GM18498 (cell line): ENCODE measurements around the gene NPEPL1.
"Not testable (repeated sequence)": the region's sequence is repeated elsewhere in the genome, so short reads cannot be mapped to it uniquely, and the experiment has no call there.

Experiments
- ATAC-seq: cut with Tn5 transposase; IDR thresholded peaks from one replicate; pipeline ENCODE4 v1.9.1; 2021; ENCODE audit warnings: mild to moderate bottlenecking, moderate library complexity; ENCODE audit not compliant: unreplicated experiment

NPEPL1 gene

DNA sequence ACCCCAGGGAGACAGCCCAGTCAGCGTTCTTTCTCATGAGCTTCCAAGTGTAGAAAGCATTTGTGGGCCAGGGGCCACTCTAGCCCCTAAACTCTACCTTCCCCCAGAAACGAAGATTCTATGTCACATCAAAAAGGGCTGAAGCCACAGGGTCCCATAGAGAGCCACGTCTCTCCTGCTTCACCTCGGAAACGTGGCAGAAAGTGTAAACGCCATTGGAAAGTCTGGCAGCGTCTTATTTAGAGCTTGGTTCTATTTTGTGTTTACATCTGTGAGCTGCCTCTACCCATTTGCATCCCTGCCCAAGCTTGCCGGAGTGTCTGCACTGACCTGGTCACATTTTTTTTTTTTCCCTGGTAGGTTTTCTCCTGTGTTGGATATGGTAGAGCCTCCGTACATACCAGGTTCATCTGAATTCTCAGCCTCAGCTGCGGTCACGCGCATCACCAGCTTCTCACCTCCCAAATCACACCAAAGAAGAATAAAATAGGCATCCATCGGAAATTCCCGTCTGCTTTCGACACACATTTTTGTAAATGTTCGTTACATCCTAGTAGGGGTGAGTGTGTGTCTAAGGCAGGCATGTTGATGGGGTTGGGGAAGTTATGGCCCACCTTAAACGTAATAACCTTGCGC is 62.6 kb downstream of the NPEPL1 start:
- no peak for ATAC-seq

DNA sequence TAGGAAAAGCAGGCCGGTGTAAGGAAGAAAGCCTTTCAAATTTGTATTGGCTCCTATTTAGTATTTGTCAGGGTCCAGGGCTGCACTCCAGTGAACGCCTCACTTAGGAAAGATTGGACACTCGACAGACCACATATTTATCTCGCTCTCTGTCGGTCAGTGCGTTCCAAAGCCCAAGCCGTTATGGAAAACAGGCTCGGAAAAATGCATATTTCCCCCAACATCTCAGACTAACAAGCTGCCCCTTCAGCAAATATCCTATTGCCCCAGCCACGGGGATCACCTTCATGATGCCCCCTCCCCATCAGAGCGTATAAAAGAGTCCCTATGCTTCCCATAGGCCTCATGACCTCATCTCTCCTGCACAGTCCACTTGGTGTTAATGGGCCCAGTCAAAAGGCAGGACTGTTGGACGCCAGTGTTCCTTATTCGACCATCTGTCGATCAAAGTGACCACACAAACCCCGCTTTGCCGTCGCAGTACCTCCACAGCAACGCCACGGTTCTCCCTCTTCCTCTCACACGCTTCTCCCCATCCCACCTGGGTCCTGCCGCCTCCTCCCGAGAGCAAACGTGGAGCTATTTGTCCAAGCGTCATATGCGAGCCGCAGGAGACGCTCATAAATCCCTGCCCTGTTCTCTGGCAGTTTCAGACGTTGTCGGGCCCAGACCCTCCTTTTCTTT is 63.3 kb downstream of the NPEPL1 start:
- ATAC-seq, result no peak

DNA sequence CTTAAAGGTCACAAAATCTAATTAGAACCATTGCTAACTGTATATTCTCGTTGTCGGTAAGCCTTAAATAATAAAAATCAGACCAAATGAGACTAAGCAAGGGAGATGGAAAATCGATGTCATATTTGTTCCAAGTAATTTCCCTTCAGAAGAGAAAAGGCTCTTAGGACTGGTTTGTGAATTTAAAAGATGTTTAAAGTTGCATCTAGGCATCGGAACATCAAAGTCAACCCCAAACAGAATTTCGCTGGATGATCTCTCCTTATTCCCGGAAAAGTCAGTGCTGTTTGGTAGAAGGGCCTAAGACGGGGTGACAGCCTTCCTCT is 63.8 kb downstream of the NPEPL1 start:
- no peak for ATAC-seq

DNA sequence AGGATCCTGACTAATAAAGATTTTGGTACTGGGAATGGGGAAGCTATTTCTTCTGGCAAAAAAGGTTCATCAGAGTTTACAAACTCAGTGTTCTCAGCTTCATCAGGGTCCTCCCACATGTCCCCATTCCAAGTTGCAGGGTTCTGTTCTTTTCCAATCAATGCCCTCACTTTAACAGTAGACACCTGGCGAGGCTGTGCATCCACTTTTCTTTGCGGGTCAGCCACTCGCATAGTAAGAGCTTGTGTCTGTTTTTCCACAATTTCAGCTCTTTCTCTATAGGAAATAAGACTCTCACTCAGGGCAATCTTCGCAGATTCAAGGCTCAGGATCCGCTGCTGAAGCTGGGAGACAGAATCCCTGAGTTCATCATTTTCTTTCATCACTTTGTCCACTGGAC is 65.0 kb downstream of the NPEPL1 start:
- not testable (repeated sequence) for ATAC-seq

GRCh38 chr20:58759947-58760346 is 67.3 kb downstream of the NPEPL1 start:
- ATAC-seq, result no peak

DNA sequence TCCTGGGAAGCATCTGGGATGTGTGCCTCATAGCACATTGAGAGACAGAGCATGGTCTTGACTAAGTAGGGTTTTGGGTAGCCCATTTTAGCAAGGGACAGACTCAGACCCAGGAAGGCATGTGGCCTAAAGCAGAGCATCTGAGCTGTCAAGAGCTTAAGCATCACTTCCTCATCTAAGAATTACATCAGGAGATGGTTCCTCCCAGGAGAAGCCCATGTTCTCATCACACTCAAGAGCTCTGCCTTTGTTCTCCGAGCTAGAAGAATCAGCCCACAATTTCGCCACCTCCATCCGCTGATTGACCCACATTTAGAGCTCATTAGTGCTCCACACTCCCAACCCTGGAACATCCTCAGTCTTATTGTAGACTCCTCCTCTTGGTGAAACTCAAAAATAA is 68.3 kb downstream of the NPEPL1 start:
- no peak for ATAC-seq

GRCh38 chr20:58762120-58762519 is 69.5 kb downstream of the NPEPL1 start:
- no peak for ATAC-seq

GRCh38 chr20:58763076-58763475 is 70.5 kb downstream of the NPEPL1 start:
- no peak for ATAC-seq
